Progenitor cell of endocrine pancreas (in vitro differentiated cells): ENCODE measurements around the gene CDH13. TPM values are rescaled to one million over a fixed set of nuclear protein-coding genes. Genes with fewer than 3 reads are reported as not detected.

ENCODE experiments used
- DNase-seq: peaks from one replicate; pipeline ENCODE4 v3.0.0; 2021; ENCODE audit warnings: low spot score; ENCODE audit not compliant: unreplicated experiment
- H3K27ac Mint-ChIP-seq: 2 replicates; pipeline ENCODE4 v1.8.0; 2021; ENCODE audit warnings: mild to moderate bottlenecking, moderate library complexity, mixed read lengths
- H3K27me3 Mint-ChIP-seq: 2 replicates; pipeline ENCODE4 v1.8.0; 2021; ENCODE audit warnings: mixed read lengths
- H3K36me3 Mint-ChIP-seq: 2 replicates; pipeline ENCODE4 v1.8.0; 2022; ENCODE audit warnings: mixed read lengths; ENCODE audit not compliant: insufficient read depth
- H3K4me1 Mint-ChIP-seq: 2 replicates; pipeline ENCODE4 v1.8.0; 2021; ENCODE audit warnings: low read depth, mixed read lengths
- H3K4me3 Mint-ChIP-seq: 2 replicates; pipeline ENCODE4 v1.8.0; 2021; ENCODE audit warnings: low read depth, mild to moderate bottlenecking, moderate library complexity, mixed read lengths
- H3K9me3 Mint-ChIP-seq: 2 replicates; pipeline ENCODE4 v1.8.0; 2021; ENCODE audit warnings: low read depth, mixed read lengths
- total RNA-seq: library from RNA; stranded (reverse); gene quantifications from 2 replicates; pipeline ENCODE4 v1.2.1, GENCODE V29; 2021
- TF ChIP-seq, protein P1 (sequence below): fragments of 200-600 bp; sonication (generic); IDR thresholded peaks from one replicate; pipeline ENCODE4 v1.5.0; 2021; ENCODE audit warnings: antibody characterized with exemption, mild to moderate bottlenecking; ENCODE audit not compliant: unreplicated experiment

The CDH13 gene
- total RNA-seq, 1 donor from 2014 or later, result 0.38 TPM

- Mint-ChIP-seq H3K4me1 (peaks cover 17% of the 10 kb centered on the region), H3K27ac (no peak overlapping the region), H3K4me3 (no peak overlapping the region), H3K36me3 (no peaks in the 10 kb centered on the region), H3K9me3 (no peaks in the 10 kb centered on the region), H3K27me3 (peaks cover 10% of the 10 kb centered on the region)
- no peak for DNase-seq
- TF ChIP-seq, protein P1, sequence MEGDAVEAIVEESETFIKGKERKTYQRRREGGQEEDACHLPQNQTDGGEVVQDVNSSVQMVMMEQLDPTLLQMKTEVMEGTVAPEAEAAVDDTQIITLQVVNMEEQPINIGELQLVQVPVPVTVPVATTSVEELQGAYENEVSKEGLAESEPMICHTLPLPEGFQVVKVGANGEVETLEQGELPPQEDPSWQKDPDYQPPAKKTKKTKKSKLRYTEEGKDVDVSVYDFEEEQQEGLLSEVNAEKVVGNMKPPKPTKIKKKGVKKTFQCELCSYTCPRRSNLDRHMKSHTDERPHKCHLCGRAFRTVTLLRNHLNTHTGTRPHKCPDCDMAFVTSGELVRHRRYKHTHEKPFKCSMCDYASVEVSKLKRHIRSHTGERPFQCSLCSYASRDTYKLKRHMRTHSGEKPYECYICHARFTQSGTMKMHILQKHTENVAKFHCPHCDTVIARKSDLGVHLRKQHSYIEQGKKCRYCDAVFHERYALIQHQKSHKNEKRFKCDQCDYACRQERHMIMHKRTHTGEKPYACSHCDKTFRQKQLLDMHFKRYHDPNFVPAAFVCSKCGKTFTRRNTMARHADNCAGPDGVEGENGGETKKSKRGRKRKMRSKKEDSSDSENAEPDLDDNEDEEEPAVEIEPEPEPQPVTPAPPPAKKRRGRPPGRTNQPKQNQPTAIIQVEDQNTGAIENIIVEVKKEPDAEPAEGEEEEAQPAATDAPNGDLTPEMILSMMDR, result no peak
Observed at GRCh38 chr16:82886146-82886545, 259.4 kb downstream of the CDH13 start.

GRCh38 chr16:82888591-82889001 is 261.8 kb downstream of the CDH13 start:
- H3K36me3 Mint-ChIP-seq, result no peaks in the 10 kb centered on the region
- peak overlapping the region; percentile 12 for H3K4me3 Mint-ChIP-seq
- no peak overlapping the region for H3K27ac Mint-ChIP-seq
- peaks cover 8% of the 10 kb centered on the region for H3K27me3 Mint-ChIP-seq
- no peaks in the 10 kb centered on the region for H3K9me3 Mint-ChIP-seq
- H3K4me1 Mint-ChIP-seq, result peaks cover 17% of the 10 kb centered on the region
- no peak for DNase-seq
- TF ChIP-seq, protein P1, result no peak

GRCh38 chr16:82891424-82891823 is 264.7 kb downstream of the CDH13 start:
- no peak overlapping the region for H3K27ac Mint-ChIP-seq
- H3K9me3 Mint-ChIP-seq, result no peaks in the 10 kb centered on the region
- no peaks in the 10 kb centered on the region for H3K36me3 Mint-ChIP-seq
- H3K4me1 Mint-ChIP-seq, result peaks cover 17% of the 10 kb centered on the region
- H3K27me3 Mint-ChIP-seq, result peaks cover 8% of the 10 kb centered on the region
- no peak for DNase-seq
- TF ChIP-seq, protein P1, result no peak
- H3K4me3 Mint-ChIP-seq, result no peak overlapping the region

- H3K4me3 Mint-ChIP-seq, result no peak overlapping the region
- H3K4me1 Mint-ChIP-seq, result peaks cover 17% of the 10 kb centered on the region
- no peak for DNase-seq
- H3K36me3 Mint-ChIP-seq, result no peaks in the 10 kb centered on the region
- H3K27me3 Mint-ChIP-seq, result peaks cover 5% of the 10 kb centered on the region
- no peaks in the 10 kb centered on the region for H3K9me3 Mint-ChIP-seq
- TF ChIP-seq, protein P1, result no peak
- H3K27ac Mint-ChIP-seq, result no peak overlapping the region
Observed at GRCh38 chr16:82891918-82892317, 265.1 kb downstream of the CDH13 start.

GRCh38 chr16:82892324-82892723 is 265.6 kb downstream of the CDH13 start:
- Mint-ChIP-seq H3K27ac (no peak overlapping the region), H3K4me1 (peaks cover 14% of the 10 kb centered on the region), H3K9me3 (no peaks in the 10 kb centered on the region), H3K27me3 (peaks cover 5% of the 10 kb centered on the region), H3K4me3 (no peak overlapping the region), H3K36me3 (no peaks in the 10 kb centered on the region)
- DNase-seq, result no peak
- TF ChIP-seq, protein P1, result no peak
